ENCODE data around the gene KLK12. TPM values are rescaled to one million over a fixed set of nuclear protein-coding genes. Genes with fewer than 3 reads are reported as not detected.

KLK12 gene
- total RNA-seq (2014; rRNA removed; shearing (Covaris generic); ENCODE audit: low replicate concordance): not detected in 2 replicates

- no peak within 1 kb of the TSS for H2AFZ ChIP-seq (ENCODE audit: low read length)
- H3K9me3 ChIP-seq (ENCODE audit: low read length): no peaks in the 10 kb centered on the region
- H3K4me1 ChIP-seq (ENCODE audit: low read length): no peaks in the 10 kb centered on the region
- no peak within 1 kb of the TSS for H3K4me2 ChIP-seq (ENCODE audit: low read depth, low read length, poor library complexity, severe bottlenecking)
- no peaks in the 10 kb centered on the region for H4K20me1 ChIP-seq (ENCODE audit: insufficient read depth, low read depth, low read length)
- H3K9me2 ChIP-seq (replicated peaks; ENCODE audit: insufficient read depth, low read length): no peaks in the 10 kb centered on the region
- no peak within 1 kb of the TSS for H3K9ac ChIP-seq (ENCODE audit: low read length)
- no peaks in the 10 kb centered on the region for H3K27me3 ChIP-seq (ENCODE audit: low read length)
- no peak within 1 kb of the TSS for H3K4me3 ChIP-seq (ENCODE audit: low read length)
- H3K36me3 ChIP-seq (ENCODE audit: insufficient read depth, low read length): no peaks in the 10 kb centered on the region
- no peak within 1 kb of the TSS for H3K27ac ChIP-seq (ENCODE audit: low read length)
- DNase-seq: no peak
- H3K79me2 ChIP-seq (ENCODE audit: low read length): no peaks in the 10 kb centered on the region
These were observed at the start of gene KLK12 for GRCh38 chr19:51034704-51035103. Gene KLK12 (minus strand): TSS chr19:51035002. CDS start chr19:51034621, 381 bp downstream.

- H3K79me2 ChIP-seq (ENCODE audit: low read length): no peaks in the 10 kb centered on the region
- H3K4me1 ChIP-seq (ENCODE audit: low read length): no peaks in the 10 kb centered on the region
- H3K9me3 ChIP-seq (ENCODE audit: low read length): no peaks in the 10 kb centered on the region
- no peaks in the 10 kb centered on the region for H3K9me2 ChIP-seq (replicated peaks; ENCODE audit: insufficient read depth, low read length)
- no peak overlapping the region for H2AFZ ChIP-seq (ENCODE audit: low read length)
- H4K20me1 ChIP-seq (ENCODE audit: insufficient read depth, low read depth, low read length): 0 out of 2 replicates have a peak, but pooled peaks cover 2% of the 10 kb centered on the region
- no peak overlapping the region for H3K27ac ChIP-seq (ENCODE audit: low read length)
- no peaks in the 10 kb centered on the region for H3K36me3 ChIP-seq (ENCODE audit: insufficient read depth, low read length)
- no peak overlapping the region for H3K4me3 ChIP-seq (ENCODE audit: low read length)
- DNase-seq: no peak
- H3K4me2 ChIP-seq (ENCODE audit: low read depth, low read length, poor library complexity, severe bottlenecking): no peak overlapping the region
- no peaks in the 10 kb centered on the region for H3K27me3 ChIP-seq (ENCODE audit: low read length)
- H3K9ac ChIP-seq (ENCODE audit: low read length): no peak overlapping the region
These were observed 49.7 kb upstream of the KLK12 start for GRCh38 chr19:51084505-51084904.

GRCh38 chr19:51083783-51084182, 49.0 kb upstream of the KLK12 start:
- no peaks in the 10 kb centered on the region for H3K79me2 ChIP-seq (ENCODE audit: low read length)

GRCh38 chr19:51083181-51083580, 48.4 kb upstream of the KLK12 start:
- DNase-seq: no peak
- Histone ChIP-seq H3K9ac (ENCODE audit: low read length) (no peak overlapping the region), H3K27me3 (ENCODE audit: low read length) (no peaks in the 10 kb centered on the region), H3K36me3 (ENCODE audit: insufficient read depth, low read length) (no peaks in the 10 kb centered on the region), H3K4me1 (ENCODE audit: low read length) (no peaks in the 10 kb centered on the region), H4K20me1 (ENCODE audit: insufficient read depth, low read depth, low read length) (no peaks in the 10 kb centered on the region), H3K27ac (ENCODE audit: low read length) (no peak overlapping the region), H3K4me2 (ENCODE audit: low read depth, low read length, poor library complexity, severe bottlenecking) (no peak overlapping the region), H3K9me3 (ENCODE audit: low read length) (no peaks in the 10 kb centered on the region), H3K9me2 (replicated peaks; ENCODE audit: insufficient read depth, low read length) (no peaks in the 10 kb centered on the region), H3K79me2 (ENCODE audit: low read length) (no peaks in the 10 kb centered on the region), H2AFZ (ENCODE audit: low read length) (no peak overlapping the region), H3K4me3 (ENCODE audit: low read length) (no peak overlapping the region)

More at GRCh38 chr19:51083783-51084182, 49.0 kb upstream of the KLK12 start:
- Histone ChIP-seq H3K4me3 (ENCODE audit: low read length) (no peak overlapping the region), H3K9me3 (ENCODE audit: low read length) (no peaks in the 10 kb centered on the region), H3K4me1 (ENCODE audit: low read length) (no peaks in the 10 kb centered on the region), H3K27ac (ENCODE audit: low read length) (no peak overlapping the region), H3K4me2 (ENCODE audit: low read depth, low read length, poor library complexity, severe bottlenecking) (no peak overlapping the region), H3K27me3 (ENCODE audit: low read length) (no peaks in the 10 kb centered on the region), H3K9me2 (replicated peaks; ENCODE audit: insufficient read depth, low read length) (no peaks in the 10 kb centered on the region), H2AFZ (ENCODE audit: low read length) (no peak overlapping the region), H3K36me3 (ENCODE audit: insufficient read depth, low read length) (no peaks in the 10 kb centered on the region), H3K9ac (ENCODE audit: low read length) (no peak overlapping the region), H4K20me1 (ENCODE audit: insufficient read depth, low read depth, low read length) (no peaks in the 10 kb centered on the region)
- DNase-seq: no peak

- Histone ChIP-seq H3K27ac (ENCODE audit: low read length) (no peak within 1 kb of the TSS), H3K9ac (ENCODE audit: low read length) (no peak within 1 kb of the TSS), H3K9me2 (replicated peaks; ENCODE audit: insufficient read depth, low read length) (no peaks in the 10 kb centered on the region), H3K4me1 (ENCODE audit: low read length) (no peaks in the 10 kb centered on the region), H2AFZ (ENCODE audit: low read length) (no peak within 1 kb of the TSS), H4K20me1 (ENCODE audit: insufficient read depth, low read depth, low read length) (no peaks in the 10 kb centered on the region), H3K36me3 (ENCODE audit: insufficient read depth, low read length) (no peaks in the 10 kb centered on the region), H3K9me3 (ENCODE audit: low read length) (no peaks in the 10 kb centered on the region), H3K79me2 (ENCODE audit: low read length) (no peaks in the 10 kb centered on the region), H3K4me3 (ENCODE audit: low read length) (no peak within 1 kb of the TSS), H3K27me3 (ENCODE audit: low read length) (no peaks in the 10 kb centered on the region), H3K4me2 (ENCODE audit: low read depth, low read length, poor library complexity, severe bottlenecking) (no peak within 1 kb of the TSS)
- DNase-seq: no peak
These were observed 47.8 kb upstream of the KLK12 start, which contains the start of gene KLK14 for GRCh38 chr19:51082611-51083010. Gene KLK14 (minus strand): TSS chr19:51082887. CDS start chr19:51082614, 273 bp downstream.

GRCh38 chr19:51081476-51081875, 46.7 kb upstream of the KLK12 start:
- Histone ChIP-seq H3K79me2 (ENCODE audit: low read length) (no peaks in the 10 kb centered on the region), H2AFZ (ENCODE audit: low read length) (no peak overlapping the region), H4K20me1 (ENCODE audit: insufficient read depth, low read depth, low read length) (no peaks in the 10 kb centered on the region), H3K4me1 (ENCODE audit: low read length) (no peaks in the 10 kb centered on the region), H3K36me3 (ENCODE audit: insufficient read depth, low read length) (no peaks in the 10 kb centered on the region), H3K9me2 (replicated peaks; ENCODE audit: insufficient read depth, low read length) (no peaks in the 10 kb centered on the region), H3K9ac (ENCODE audit: low read length) (no peak overlapping the region), H3K4me2 (ENCODE audit: low read depth, low read length, poor library complexity, severe bottlenecking) (no peak overlapping the region), H3K27ac (ENCODE audit: low read length) (no peak overlapping the region), H3K27me3 (ENCODE audit: low read length) (no peaks in the 10 kb centered on the region), H3K4me3 (ENCODE audit: low read length) (no peak overlapping the region), H3K9me3 (ENCODE audit: low read length) (no peaks in the 10 kb centered on the region)
- DNase-seq: no peak

- H3K9me2 ChIP-seq (replicated peaks; ENCODE audit: insufficient read depth, low read length): no peaks in the 10 kb centered on the region
- no peak overlapping the region for H3K9ac ChIP-seq (ENCODE audit: low read length)
- H3K36me3 ChIP-seq (ENCODE audit: insufficient read depth, low read length): no peaks in the 10 kb centered on the region
- no peak for DNase-seq
- H3K4me3 ChIP-seq (ENCODE audit: low read length): no peak overlapping the region
- no peak overlapping the region for H3K27ac ChIP-seq (ENCODE audit: low read length)
- H3K27me3 ChIP-seq (ENCODE audit: low read length): no peaks in the 10 kb centered on the region
- no peaks in the 10 kb centered on the region for H3K9me3 ChIP-seq (ENCODE audit: low read length)
- H2AFZ ChIP-seq (ENCODE audit: low read length): no peak overlapping the region
- no peaks in the 10 kb centered on the region for H3K4me1 ChIP-seq (ENCODE audit: low read length)
- no peaks in the 10 kb centered on the region for H3K79me2 ChIP-seq (ENCODE audit: low read length)
- no peak overlapping the region for H3K4me2 ChIP-seq (ENCODE audit: low read depth, low read length, poor library complexity, severe bottlenecking)
- H4K20me1 ChIP-seq (ENCODE audit: insufficient read depth, low read depth, low read length): no peaks in the 10 kb centered on the region
These were observed 44.8 kb upstream of the KLK12 start for GRCh38 chr19:51079481-51080110.

- Histone ChIP-seq H3K79me2 (ENCODE audit: low read length) (no peaks in the 10 kb centered on the region), H3K9me2 (replicated peaks; ENCODE audit: insufficient read depth, low read length) (no peaks in the 10 kb centered on the region), H3K4me3 (ENCODE audit: low read length) (no peak overlapping the region), H3K4me1 (ENCODE audit: low read length) (no peaks in the 10 kb centered on the region), H3K27me3 (ENCODE audit: low read length) (no peaks in the 10 kb centered on the region), H2AFZ (ENCODE audit: low read length) (no peak overlapping the region), H3K9me3 (ENCODE audit: low read length) (no peaks in the 10 kb centered on the region), H3K27ac (ENCODE audit: low read length) (no peak overlapping the region), H3K4me2 (ENCODE audit: low read depth, low read length, poor library complexity, severe bottlenecking) (no peak overlapping the region), H3K36me3 (ENCODE audit: insufficient read depth, low read length) (no peaks in the 10 kb centered on the region), H4K20me1 (ENCODE audit: insufficient read depth, low read depth, low read length) (no peaks in the 10 kb centered on the region), H3K9ac (ENCODE audit: low read length) (no peak overlapping the region)
- DNase-seq: no peak
These were observed 43.9 kb upstream of the KLK12 start for GRCh38 chr19:51078731-51079130.

Data from Karpas-422 (cell line).